Activated B cell treated with CpG ODN at 0.5 μM for 24 hours (primary cell): ENCODE measurements around the gene STN1. TPM values are rescaled to one million over a fixed set of nuclear protein-coding genes. Genes with fewer than 3 reads are reported as not detected.

Experiments used
- ATAC-seq: fragments of 200-7000 bp; cut with Tn5 transposase; one replicate; pipeline ENCODE4 v1.10.0; 2021; ENCODE audit warnings: low read depth, mild to moderate bottlenecking, moderate library complexity
- CTCF ChIA-PET: fragments of 350-600 bp; sonication (Branson Sonifier 250); formaldehyde crosslinking; loops from one replicate; lab custom pipeline; 2021; ENCODE audit warnings: antibody characterized with exemption; lab: Charles Lee
- POLR2A ChIA-PET: fragments of 350-600 bp; sonication (Branson Sonifier 250); formaldehyde crosslinking; loops from one replicate; lab custom pipeline; 2021; ENCODE audit warnings: antibody characterized with exemption; lab: Charles Lee
- DNase-seq: peaks from one replicate; pipeline ENCODE4 v3.0.0; 2022
- H3K27ac Mint-ChIP-seq: one replicate; pipeline ENCODE4 v1.8.0; 2020; ENCODE audit warnings: mixed read lengths
- H3K27me3 Mint-ChIP-seq: one replicate; pipeline ENCODE4 v1.8.0; 2021; ENCODE audit warnings: mixed read lengths
- H3K36me3 Mint-ChIP-seq: one replicate; pipeline ENCODE4 v1.8.0; 2021; ENCODE audit warnings: low read depth, mixed read lengths
- H3K4me1 Mint-ChIP-seq: one replicate; pipeline ENCODE4 v1.8.0; 2021; ENCODE audit warnings: mixed read lengths
- H3K4me3 Mint-ChIP-seq: one replicate; pipeline ENCODE4 v1.8.0; 2020; ENCODE audit warnings: mild to moderate bottlenecking, mixed read lengths
- H3K9me3 Mint-ChIP-seq: one replicate; pipeline ENCODE4 v1.8.0; 2020; ENCODE audit warnings: mixed read lengths
- intact Hi-C: fragments of 100-400 bp; cut with micrococcal nuclease; formaldehyde crosslinking; loops from one replicate; pipeline ENCODE4 v1.15.1; 2024
- total RNA-seq: library from RNA; stranded (reverse); gene quantifications from 2 replicates; pipeline ENCODE4 v1.2.3, GENCODE V29; 2022
- TF ChIP-seq, protein P1 (sequence below): fragments of 200-600 bp; IDR thresholded peaks from one replicate; pipeline ENCODE4 v1.8.0; 2022; ENCODE audit warnings: antibody characterized with exemption, mild to moderate bottlenecking

The STN1 gene
- total RNA-seq, 1 donor from 2014 or later: 14.0 TPM

DNA sequence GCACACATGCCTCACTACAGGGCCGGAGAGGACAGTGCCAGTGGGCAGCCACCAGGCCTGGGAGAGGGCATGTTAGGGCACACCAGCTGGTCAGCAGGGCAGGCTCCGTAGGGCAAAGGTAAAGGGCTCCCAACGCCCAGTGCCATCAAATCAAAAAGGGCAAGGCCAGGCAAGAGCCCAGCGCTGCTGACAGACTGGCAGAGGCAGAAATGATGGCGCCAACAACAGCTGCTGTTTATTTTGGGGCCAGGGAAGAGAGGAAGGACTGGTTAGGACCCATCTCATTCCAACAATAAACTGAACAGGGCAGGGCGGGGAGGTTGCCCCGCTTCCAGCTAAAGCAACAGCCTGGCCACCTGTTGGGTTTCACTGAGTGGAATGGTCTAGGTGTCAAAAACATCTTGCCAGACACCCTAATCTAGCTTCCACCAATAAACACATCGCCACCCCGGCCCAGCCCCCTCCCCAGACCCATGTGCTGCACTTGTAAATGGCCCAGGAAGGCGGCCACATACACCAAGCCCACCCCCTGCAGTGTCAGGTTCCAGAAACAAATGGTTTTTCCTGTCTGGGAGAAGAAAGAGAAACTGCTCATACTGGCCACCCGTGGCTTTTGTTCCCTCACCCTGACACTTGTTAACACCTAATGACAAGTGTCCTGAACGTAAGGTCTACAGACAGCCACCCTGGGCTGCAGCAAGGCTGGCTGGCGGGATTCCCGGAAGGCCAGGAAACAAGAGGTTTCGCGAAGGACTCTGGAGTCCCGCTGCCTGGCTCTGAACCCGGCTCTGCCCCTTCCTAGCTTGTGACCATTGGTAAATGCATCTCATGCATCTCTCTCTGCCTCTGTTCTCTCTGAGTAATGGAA, 77.9 kb downstream of the STN1 start:
- TF ChIP-seq, protein P1, sequence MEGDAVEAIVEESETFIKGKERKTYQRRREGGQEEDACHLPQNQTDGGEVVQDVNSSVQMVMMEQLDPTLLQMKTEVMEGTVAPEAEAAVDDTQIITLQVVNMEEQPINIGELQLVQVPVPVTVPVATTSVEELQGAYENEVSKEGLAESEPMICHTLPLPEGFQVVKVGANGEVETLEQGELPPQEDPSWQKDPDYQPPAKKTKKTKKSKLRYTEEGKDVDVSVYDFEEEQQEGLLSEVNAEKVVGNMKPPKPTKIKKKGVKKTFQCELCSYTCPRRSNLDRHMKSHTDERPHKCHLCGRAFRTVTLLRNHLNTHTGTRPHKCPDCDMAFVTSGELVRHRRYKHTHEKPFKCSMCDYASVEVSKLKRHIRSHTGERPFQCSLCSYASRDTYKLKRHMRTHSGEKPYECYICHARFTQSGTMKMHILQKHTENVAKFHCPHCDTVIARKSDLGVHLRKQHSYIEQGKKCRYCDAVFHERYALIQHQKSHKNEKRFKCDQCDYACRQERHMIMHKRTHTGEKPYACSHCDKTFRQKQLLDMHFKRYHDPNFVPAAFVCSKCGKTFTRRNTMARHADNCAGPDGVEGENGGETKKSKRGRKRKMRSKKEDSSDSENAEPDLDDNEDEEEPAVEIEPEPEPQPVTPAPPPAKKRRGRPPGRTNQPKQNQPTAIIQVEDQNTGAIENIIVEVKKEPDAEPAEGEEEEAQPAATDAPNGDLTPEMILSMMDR: no peak
- no peak for ATAC-seq
- intact Hi-C loops: no loop called here
- Mint-ChIP-seq H3K36me3 (no peaks in the 10 kb centered on the region), H3K27ac (no peak overlapping the region), H3K4me3 (no peak overlapping the region), H3K4me1 (peaks cover 2% of the 10 kb centered on the region), H3K27me3 (peaks cover 3% of the 10 kb centered on the region), H3K9me3 (no peaks in the 10 kb centered on the region)
- no peak for DNase-seq
- ChIA-PET POLR2A (no interaction called here), CTCF (interaction anchor here (0.6 kb wide), 1 partner anchor 16 kb away, joined by 3 read pairs; no protein-coding TSS in a partner anchor)

DNA sequence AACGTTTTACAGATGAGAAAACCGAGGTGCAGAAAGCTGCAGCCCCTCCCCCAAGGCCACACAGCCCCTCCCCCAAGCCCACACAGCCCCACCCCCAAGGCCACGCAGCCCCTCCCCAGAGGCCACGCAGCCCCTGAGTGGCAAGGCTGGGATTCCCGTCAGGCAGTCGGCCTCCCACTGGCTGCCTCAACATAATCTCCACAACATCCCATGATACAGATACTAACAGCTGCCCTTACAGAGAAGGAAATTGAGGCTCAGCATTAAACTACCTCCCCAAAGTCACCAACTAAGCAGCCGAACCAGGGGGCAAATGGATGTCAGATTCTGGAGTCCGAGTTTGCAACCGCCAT, 78.5 kb downstream of the STN1 start:
- CTCF ChIA-PET: no interaction called here
- ATAC-seq (no peak), DNase-seq (no peak)
- no peaks in the 10 kb centered on the region for H3K4me1 Mint-ChIP-seq
- H3K27me3 Mint-ChIP-seq: peaks cover 3% of the 10 kb centered on the region
- POLR2A ChIA-PET: no interaction called here
- no peaks in the 10 kb centered on the region for H3K9me3 Mint-ChIP-seq
- no peaks in the 10 kb centered on the region for H3K36me3 Mint-ChIP-seq
- no peak overlapping the region for H3K27ac Mint-ChIP-seq
- TF ChIP-seq, protein P1: no peak
- intact Hi-C loops: no loop called here
- H3K4me3 Mint-ChIP-seq: no peak overlapping the region

DNA sequence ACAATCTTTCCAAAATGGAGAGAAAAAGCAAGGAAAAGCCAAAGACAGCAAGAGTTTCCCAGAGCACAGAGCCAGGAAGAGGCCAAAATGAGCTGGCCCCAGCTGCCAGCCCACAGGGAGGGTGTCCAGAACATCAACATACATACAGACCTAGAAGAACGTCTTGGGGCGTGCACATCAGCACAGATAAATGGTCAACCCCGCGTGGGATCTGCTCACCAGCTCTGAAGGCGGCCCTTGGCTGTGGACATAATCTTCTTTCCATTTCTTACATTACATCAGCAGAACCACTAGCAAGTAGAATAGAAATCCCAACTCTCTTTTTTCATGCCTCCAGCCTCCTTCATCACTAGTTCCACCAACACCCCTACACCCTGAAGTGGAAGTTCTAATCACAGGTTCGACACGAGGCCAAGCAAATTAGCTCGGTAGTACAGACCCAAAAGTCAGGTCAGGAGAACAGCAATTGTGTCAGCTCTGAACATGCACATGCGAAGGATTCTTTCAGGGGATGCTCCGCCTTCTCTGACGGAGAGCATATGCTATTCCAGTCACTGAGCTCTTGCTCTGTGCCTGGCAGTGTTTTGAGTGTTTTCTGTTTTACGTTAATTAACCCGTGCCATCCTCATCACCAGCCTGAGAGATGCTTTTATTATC, 79.0 kb downstream of the STN1 start:
- TF ChIP-seq, protein P1: no peak
- POLR2A ChIA-PET: no interaction called here
- Mint-ChIP-seq H3K9me3 (no peaks in the 10 kb centered on the region), H3K4me1 (no peaks in the 10 kb centered on the region), H3K36me3 (no peaks in the 10 kb centered on the region), H3K27me3 (peaks cover 3% of the 10 kb centered on the region), H3K27ac (no peak overlapping the region), H3K4me3 (no peak overlapping the region)
- DNase-seq (no peak), ATAC-seq (no peak)
- CTCF ChIA-PET: no interaction called here
- intact Hi-C loops: no loop called here

DNA sequence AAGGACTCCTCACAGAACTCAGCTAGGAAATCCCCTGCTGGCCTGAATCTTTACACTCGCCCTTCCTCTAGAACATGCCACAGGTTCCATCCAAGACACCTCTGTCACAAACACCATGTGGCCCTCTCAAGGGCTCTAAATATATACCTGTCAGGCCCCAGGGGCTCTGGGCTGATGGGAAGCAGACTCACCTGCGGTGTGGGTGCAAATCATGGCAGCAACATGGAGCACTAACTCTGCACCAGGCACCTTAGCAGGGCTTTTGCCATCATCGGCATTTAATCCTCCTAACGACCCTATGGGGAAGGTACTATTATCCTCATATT, 80.0 kb downstream of the STN1 start:
- H3K4me1 Mint-ChIP-seq: no peaks in the 10 kb centered on the region
- ATAC-seq: no peak
- ChIA-PET CTCF (no interaction called here), POLR2A (no interaction called here)
- H3K36me3 Mint-ChIP-seq: no peaks in the 10 kb centered on the region
- no peak overlapping the region for H3K27ac Mint-ChIP-seq
- H3K27me3 Mint-ChIP-seq: peaks cover 3% of the 10 kb centered on the region
- H3K9me3 Mint-ChIP-seq: peaks cover under 1% of the 10 kb centered on the region
- intact Hi-C loops: no loop called here
- TF ChIP-seq, protein P1: no peak
- no peak for DNase-seq
- H3K4me3 Mint-ChIP-seq: no peak overlapping the region

DNA sequence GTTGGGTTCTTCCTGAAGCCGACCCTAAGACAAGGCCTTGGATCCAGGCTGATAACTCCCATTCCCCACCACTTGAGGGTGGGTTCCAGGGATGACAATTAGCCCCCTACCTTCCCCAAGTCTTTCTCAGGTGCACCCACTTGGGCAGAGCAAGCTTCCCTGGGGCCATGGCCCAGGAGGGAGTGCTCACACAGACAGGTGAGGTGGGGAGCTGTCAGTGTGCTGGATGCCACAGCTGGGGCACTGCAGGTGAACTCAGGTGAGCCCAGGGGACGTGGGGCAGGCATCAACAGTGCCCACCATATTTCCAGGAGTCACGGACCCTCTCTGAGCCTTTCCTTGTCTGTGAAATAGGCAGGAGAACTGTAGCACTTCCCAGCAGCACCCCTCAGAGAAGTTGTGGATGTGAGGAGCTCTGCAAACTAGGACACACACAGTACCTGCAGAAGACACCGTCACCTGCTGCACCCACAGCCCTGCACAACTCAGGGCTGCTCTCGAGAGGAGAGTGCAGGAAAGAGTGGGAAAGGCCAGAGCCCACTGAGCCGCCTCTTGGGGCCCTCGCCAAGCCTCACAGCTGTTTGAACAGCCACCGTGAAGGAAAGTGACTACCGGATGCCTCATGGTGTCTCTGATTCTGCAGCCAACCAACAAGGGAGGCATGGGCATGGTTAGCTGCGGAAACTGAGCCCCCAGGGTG, 80.5 kb downstream of the STN1 start:
- ChIA-PET CTCF (no interaction called here), POLR2A (no interaction called here)
- H3K27ac Mint-ChIP-seq: no peak overlapping the region

More for the DNA sequence above, 80.5 kb downstream of the STN1 start:
- TF ChIP-seq, protein P1: no peak
- Mint-ChIP-seq H3K27me3 (peaks cover 3% of the 10 kb centered on the region), H3K4me3 (no peak overlapping the region), H3K9me3 (peaks cover 3% of the 10 kb centered on the region), H3K36me3 (no peaks in the 10 kb centered on the region), H3K4me1 (no peaks in the 10 kb centered on the region)
- intact Hi-C loops: no loop called here
- peak; percentile 31 for ATAC-seq
- no peak for DNase-seq
